Astrocyte of the spinal cord (primary cell): ENCODE data around the gene CCDC80.
"Not testable (repeated sequence)": the region's sequence is repeated elsewhere in the genome, so short reads cannot be mapped to it uniquely, and the experiment has no call there.

Source experiments
- DNase-seq: peaks from one replicate; pipeline ENCODE4 v3.0.0; 2011; ENCODE audit warnings: low read depth, low spot score
- H3K4me3 ChIP-seq: 2 replicates; pipeline ENCODE4 v1.5.1; 2011; ENCODE audit warnings: low read depth, mild to moderate bottlenecking, low read length, moderate library complexity
- in situ Hi-C: cut with HindIII; loops from 2 replicates; pipeline ENCODE4 v1.10.0; 2017; ENCODE audit warnings: low sequenced_read_pairs
- TF ChIP-seq, protein P1 (sequence below): IDR thresholded peaks from 2 replicates; pipeline ENCODE4 v1.5.1; 2012; ENCODE audit warnings: low read depth, mild to moderate bottlenecking, low read length, inconsistent platforms

CCDC80 gene

DNA sequence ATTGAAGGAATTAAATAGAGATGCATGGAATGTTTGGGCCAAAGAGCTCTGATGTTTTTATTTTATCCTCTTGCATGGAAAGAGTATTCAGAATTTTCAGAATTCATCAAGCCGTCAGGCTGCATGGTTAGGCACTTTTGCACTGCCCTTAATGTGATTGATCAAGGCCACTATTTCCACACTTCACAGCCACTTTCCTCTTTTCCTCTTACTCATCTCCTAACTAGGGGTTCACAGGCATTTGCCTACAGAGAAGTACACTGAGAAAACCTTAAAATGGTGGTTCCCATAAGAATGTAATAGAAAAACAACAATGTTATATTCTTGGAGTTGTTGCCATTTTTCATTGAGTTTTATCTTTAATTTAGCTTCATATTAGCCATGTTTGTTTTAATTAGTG, 68.2 kb downstream of the CCDC80 start:
- no peak for DNase-seq
- in situ Hi-C loops: no loop called here
- H3K4me3 ChIP-seq: no peak overlapping the region
- TF ChIP-seq, protein P1, sequence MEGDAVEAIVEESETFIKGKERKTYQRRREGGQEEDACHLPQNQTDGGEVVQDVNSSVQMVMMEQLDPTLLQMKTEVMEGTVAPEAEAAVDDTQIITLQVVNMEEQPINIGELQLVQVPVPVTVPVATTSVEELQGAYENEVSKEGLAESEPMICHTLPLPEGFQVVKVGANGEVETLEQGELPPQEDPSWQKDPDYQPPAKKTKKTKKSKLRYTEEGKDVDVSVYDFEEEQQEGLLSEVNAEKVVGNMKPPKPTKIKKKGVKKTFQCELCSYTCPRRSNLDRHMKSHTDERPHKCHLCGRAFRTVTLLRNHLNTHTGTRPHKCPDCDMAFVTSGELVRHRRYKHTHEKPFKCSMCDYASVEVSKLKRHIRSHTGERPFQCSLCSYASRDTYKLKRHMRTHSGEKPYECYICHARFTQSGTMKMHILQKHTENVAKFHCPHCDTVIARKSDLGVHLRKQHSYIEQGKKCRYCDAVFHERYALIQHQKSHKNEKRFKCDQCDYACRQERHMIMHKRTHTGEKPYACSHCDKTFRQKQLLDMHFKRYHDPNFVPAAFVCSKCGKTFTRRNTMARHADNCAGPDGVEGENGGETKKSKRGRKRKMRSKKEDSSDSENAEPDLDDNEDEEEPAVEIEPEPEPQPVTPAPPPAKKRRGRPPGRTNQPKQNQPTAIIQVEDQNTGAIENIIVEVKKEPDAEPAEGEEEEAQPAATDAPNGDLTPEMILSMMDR: no peak

DNA sequence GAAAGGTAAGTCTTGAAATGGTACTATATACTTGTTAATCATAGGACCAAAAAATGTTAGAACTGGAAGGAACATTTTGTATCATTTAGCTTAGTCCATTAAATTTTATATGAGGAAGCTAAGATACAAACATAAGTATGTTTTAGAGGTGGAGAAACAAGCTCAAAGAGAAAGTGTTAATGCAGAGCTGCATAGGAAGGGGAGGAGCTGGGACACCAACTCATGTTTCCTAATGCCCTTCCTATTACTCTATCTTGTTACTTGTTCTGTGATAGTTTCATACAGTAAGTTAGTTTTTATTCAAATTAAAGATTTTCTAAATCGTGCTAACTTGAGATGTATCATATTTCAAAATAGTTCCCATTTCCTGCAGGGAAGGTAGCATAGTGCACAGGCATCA, 71.7 kb downstream of the CCDC80 start:
- TF ChIP-seq, protein P1: no peak
- DNase-seq: no peak
- in situ Hi-C loops: no loop called here
- H3K4me3 ChIP-seq: no peak overlapping the region

DNA sequence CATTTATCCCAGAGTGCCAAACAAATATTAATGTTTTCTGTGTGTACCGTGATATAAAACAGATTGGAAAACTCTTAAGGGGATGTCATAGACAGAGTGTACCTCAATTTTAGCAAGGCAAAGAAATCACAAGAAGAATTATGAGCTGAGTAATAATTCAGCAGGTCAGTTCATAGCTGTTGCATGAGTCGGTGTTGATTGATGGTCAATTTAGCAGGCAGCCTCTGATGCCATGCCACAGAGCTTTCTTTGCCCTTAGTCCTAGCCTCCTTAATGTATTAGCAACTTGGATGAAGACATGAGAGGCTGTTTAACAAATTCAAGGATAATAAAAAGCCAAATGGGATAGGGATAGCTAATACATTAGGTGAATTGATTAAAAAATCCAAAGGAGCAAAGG, 72.3 kb downstream of the CCDC80 start:
- TF ChIP-seq, protein P1: no peak
- in situ Hi-C loops: no loop called here
- DNase-seq: no peak
- H3K4me3 ChIP-seq: no peak overlapping the region

DNA sequence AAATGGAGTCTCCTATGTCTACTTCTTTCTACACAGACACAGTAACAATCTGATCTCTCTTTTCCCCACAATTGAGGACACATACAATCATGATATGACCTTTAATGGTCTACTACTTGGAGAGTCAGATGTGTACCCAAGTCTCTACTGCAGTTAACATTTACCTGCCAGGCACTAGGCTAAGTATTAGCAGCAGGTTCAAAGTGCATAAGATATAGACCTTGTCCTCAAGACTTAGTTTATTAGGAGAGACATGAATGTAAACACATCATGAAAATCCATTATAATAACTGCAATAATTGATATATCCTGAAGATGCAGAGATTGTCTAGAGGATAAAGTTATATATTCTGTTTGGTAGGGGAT, 76.0 kb downstream of the CCDC80 start:
- DNase-seq: no peak
- TF ChIP-seq, protein P1: no peak
- H3K4me3 ChIP-seq: no peak overlapping the region
- in situ Hi-C loops: no loop called here

DNA sequence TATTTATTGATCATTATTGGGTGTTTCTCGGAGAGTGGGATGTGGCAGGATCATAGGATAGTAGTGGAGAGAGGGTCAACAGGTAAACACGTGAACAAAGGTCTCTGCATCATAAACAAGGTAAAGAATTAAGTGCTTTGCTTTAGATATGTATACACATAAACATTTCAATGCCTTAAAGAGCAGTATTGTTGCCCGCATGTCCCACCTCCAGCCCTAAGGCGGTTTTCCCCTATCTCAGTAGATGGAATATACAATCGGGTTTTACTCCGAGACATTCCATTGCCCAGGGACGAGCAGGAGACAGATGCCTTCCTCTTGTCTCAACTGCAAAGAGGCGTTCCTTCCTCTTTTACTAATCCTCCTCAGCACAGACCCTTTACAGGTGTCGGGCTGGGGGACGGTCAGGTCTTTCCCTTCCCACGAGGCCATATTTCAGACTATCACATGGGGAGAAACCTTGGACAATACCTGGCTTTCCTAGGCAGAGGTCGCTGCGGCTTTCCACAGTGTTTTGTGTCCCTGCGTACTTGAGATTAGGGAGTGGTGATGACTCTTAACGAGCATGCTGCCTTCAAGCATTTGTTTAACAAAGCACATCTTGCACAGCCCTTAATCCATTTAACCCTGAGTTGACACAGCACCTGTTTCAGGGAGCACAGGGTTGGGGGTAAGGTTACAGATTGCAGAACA, 76.5 kb downstream of the CCDC80 start:
- DNase-seq, H3K4me3 ChIP-seq, in situ Hi-C loops: not testable (repeated sequence)

DNA sequence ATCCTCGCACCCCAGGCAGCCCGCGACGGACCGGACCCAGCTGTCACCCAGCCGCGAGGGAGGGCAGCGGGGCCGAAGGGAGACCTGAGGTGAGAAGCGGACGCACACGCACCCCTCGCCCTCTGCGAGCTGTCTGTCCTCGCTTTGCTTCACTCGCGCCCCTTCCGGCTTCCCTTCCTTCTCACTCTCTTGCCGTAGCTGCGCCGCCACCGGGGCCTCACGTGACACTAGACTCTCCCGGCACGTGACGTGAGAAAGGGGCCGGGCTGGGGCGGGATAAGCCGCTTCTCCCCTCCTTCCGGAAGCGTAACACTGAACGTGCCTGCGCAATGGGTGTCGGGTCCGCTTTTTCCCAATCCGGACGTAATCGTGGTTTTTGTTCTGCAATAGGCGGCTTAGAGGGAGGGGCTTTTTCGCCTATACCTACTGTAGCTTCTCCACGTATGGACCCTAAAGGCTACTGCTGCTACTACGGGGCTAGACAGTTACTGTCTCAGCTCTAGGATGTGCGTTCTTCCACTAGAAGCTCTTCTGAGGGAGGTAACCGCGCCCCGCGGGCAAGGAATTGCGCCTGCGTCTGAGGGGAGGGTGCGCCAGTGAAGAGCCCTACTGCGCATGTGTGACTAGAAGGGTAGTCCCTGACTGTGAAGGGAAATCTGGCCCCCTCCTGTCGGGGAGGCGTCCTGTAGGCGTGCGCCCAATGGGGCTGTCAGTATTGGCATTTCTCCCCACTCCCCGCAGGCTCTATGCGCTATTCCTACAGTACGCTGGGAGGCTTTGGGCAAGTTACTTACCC, 79.0 kb downstream of the CCDC80 start, which contains the start of the genes ATG3 and SLC35A5:
ATG3 (minus strand) TSS at position 229 of the 796 bp plus-strand sequence. CDS start 434 bp downstream, outside the sequence.
SLC35A5 (plus strand) TSS at position 312 of the 796 bp plus-strand sequence. CDS start 1,359 bp downstream, outside the sequence.
- peak; percentile 99 for DNase-seq
- peak within 1 kb of the TSS; percentile 68 for H3K4me3 ChIP-seq
- in situ Hi-C loops: no loop called here
- TF ChIP-seq, protein P1: peak; percentile 16

DNA sequence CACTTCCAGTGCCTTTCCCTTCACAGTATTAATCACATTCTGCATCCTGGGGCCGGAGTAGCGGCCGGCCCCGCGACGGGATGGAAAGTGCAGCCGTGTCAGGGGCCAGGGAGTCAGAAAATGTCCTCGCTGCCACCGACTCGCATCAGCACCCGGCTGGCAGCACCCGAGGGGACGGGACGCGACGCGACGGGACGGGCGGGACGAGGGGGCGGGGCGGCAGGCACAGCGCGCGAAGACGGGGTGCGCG, 79.5 kb downstream of the CCDC80 start:
- TF ChIP-seq, protein P1: no peak
- peak overlapping the region; percentile 68 for H3K4me3 ChIP-seq
- in situ Hi-C loops: no loop called here
- no peak for DNase-seq
